ENCODE data around the gene HSPBP1. TPM values are rescaled to one million over a fixed set of nuclear protein-coding genes. Genes with fewer than 3 reads are reported as not detected.

HSPBP1 gene
- polyA plus RNA-seq, 3 donors = 36.4 to 49.5 (median 42.5) TPM

DNA sequence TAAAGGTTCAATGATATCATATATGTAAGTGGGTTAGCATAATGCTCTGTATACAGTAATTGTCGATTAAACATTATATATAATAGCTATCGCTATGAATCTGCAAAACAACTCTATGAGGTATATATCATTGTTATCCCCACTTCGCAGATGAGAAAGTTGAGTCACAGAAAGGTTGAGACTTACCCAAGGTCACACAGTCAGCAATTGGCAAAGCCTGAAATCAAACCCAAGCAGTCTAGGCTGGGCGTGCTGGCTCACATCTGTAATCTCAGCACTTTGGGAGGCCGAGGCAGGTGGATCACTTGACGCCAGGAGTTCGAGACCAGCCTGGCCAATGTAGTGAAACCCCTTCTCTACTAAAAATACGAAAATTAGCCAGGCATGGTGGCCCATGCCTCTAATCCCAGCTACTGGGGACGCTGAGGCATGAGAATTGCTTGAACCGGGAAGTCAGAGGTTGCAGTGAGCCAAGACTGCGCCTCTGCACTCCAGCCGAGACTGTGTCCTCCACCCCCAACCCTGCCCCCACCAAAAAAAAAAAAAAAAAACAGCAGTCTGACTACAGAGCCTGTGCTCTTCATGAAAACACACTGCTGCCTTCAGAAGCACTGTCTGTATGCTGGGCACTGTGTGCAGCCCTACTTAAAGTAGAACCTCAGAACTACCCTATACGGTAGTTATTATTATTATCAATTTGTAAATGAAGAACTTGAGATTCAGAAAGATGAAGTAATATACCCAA lies 1.3 kb downstream of the HSPBP1 start:
- DNase-seq = no peak

DNA sequence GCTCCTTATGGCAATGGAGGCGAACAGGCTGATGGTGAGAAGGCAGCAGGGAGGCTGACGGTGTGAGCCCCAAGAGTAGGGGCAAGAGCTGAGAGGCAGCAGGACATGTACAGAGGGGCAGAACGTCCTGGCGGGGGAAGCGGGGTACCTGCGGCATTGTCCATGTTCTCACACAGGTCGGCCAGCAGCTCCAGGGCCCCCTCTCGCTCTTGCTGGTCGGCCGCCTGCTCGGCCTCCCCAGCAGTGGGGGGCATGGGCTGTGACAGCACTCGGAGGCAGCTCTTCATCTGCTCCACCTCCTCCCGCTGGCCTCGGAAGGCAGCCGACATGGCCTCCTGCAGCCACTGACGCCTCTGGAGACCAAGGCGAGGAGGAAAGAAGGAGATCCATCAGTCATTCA lies 2.4 kb downstream of the HSPBP1 start:
- no peak for DNase-seq

DNA sequence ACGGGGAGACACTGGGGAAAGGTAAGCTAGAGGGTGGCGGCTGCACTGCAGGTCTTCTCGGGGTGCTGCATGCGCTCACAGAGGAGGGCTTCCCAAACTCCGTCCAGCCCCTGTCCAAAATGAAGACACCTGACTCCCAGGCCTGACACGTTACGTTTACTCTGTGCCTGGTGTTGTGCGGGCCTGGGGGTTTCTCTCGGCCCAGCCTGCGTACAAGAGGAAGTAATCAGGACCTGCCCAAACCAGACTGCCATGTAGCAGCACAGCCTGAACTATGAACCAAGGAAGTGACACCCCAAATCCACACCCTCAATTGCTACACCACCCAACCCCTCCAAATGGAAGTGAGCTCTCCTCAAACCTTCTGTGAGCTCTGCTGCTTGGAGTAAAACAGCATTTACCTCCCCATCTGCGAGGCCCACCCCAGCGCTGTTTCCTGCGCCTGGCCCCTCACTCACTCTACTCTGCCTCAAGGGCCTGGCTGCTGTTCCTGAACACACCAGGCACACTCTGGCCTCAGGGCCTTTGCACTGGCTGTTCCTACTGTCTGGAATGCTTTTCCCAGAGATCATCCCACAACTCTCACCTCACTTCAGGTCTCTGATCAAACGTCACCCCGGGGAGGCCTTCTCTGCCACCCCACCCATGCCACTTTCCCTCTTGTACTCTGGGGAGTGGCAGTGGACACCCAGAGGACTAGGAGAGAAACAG lies 3.0 kb downstream of the HSPBP1 start:
- DNase-seq = no peak

DNA sequence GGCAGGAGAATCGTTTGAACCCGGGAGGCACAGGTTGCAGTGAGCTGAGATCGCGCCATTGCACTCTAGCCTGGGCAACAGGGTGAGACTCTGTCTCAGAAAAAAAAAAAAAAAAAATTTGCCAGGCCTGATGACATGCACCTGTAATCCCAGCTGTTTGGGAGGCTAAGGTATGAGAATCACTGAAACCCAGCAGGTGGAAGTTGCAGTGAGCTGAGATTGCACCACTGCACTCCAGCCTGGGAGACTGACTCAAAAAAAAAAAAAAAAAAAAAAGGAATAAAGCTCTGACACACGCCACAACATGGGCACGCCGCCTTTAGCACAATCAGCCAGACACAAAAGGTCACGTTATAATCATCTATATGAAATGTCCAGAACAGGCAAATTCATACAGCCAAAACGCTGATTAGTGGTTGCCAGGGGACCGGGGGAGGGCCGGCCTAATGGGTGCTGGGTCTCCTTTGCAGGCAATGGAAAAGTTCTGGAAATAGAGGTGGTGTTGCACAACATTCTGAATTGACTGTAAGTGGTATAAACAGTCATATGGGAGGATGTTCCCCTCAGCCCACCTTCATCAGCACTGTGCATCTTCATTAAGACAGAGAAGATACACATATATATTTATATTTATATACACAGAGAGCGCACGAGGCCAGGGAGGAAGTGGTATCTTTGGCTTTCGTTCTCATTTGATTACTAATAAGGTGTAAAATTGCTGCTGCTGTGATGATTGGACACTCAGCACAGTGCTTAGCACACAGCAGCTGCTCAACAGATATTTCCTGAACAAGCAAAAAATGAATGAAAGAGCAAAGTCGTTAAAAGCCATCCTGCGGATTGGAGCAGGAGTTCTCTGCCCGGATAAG lies 3.8 kb downstream of the HSPBP1 start:
- DNase-seq = no peak

DNA sequence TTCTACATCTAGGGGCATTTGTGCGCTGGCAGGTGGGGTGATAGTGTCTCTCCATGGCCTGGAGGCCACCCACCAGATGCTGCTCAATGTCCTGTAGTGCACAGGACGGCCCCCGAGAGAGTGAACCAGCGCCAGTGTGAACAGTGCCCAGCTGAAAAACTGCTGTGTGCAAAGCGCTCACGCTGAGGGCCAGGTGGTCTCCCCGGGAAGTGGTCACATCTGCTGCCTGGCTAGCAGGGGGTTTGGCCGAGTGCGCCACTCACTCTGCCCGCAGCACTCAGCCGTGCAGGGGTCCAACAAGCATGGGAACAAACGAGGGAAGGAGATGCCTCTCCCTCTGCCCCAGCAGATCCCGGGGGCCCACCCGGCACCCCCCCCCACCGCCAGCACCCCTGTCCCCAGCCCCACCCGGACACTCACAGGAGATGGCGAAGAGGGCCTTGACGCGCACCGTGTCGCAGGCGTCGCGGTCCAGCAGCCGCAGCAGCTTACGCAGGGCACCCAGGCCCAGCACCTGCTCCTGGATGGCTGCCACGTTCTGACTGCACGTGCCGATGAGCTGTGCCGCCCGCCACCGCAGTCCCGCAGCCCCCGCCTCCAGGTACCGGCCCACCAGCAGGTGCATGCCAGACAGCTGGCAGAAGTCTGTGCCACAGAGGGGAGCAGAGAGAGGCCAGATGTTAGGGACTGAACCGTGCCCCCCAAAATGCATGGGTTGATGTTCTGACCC lies 5.8 kb downstream of the HSPBP1 start:
- DNase-seq = no peak

DNA sequence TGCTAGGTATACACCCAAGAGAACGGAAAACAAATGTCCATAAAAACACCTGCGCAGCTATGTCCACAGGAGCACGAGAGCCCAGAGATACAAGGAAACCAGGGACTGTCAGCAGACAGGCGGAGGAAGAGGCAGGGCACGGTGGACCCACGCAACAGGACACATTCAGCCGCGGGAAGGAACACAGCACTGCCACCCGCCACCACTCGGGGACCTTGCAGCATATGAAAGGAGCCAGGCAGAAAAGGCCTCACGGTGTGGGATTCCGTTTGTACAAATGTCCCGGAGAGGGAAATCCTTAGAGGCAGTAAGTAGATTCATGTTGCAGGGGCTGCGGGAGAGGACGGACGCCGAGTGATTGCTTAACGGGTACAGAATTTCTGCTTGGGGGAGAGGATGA lies 7.8 kb downstream of the HSPBP1 start:
- no peak for DNase-seq

DNA sequence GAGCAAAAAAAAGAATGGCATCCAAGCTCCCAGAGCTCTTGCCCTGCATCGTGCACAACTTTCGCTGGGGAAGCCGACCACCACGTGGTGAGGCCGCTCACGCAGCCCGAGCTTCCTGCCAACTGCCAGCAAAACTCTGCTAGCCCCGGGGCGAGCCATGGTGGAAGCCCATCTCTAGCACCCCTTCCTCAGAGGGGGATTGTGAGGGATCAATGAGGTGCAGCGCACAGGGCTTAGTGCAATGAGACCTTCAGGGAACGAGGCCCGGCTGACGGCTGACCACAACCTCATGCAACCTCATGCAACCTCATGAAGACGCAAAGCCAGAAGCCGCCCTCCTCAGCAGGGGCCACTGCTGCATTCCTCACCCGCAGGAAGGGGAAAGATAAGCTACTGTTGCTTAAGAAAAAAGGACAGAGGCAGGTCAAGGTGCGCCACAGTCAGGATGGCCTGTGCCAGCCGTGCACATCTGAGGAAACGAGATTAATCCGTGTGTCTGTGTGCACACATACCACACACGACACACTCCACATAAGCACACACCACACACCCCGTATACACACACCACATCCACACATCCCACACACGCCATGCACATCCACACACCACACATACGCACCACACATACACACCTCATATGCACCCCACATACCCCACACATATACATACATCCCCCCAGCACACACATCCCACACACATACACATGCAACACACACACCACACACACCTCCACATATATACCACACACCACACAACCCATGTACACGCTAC lies 9.6 kb downstream of the HSPBP1 start:
- no peak for DNase-seq

DNA sequence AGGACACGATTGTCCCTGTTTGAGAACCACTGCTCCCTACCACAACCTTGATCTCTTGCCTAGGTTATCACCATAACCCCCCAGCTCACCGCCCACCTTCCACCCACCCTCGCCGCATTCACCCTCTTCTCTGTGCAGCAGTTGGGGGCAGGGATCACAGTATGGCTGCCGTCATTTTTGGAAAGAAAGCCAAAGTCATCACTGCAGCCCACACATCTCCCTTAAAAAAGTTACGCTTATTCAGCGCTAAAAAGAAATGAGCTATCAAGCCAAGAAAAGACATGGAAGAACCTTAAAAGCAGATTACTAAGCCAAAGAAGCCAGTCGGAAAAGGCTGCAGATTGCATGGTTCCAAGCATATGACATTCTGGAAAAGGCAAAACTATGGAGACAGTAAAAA lies 10.6 kb downstream of the HSPBP1 start:
- no peak for DNase-seq

DNA sequence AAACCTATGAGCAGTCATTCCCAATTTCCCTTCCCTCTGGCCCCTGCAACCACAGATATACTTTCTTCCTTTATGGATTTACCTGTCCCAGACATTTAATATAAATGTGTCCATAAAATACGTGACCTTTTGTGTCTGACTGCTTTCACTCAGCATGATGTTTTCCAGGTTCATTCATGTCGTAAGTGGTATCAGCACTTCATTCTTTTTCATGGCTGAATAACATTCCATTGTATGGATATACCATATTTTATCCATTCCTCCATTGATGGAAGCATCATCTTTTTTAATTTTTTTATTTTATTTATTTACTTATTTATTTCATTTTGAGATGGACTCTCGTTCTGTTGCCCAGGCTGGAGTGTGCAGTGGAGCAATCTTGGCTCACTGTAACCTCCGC lies 13.1 kb downstream of the HSPBP1 start:
- DNase-seq = no peak

DNA sequence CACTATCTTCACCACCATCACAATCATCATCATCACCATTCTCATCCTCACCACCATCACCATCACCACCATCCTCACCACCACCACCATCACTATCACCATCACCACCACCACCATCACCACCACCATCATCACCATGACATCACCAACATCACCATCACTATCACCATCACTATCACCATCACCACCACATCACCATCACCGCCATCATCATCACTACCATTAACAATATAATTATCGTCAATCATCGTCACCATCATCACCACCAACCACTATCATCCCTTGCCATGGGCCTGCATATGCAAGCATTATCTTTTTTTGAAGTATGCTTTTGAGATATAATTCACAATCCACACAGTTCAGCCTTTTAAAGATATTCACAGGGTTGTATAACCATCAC lies 13.5 kb downstream of the HSPBP1 start:
- DNase-seq = no peak

DNA sequence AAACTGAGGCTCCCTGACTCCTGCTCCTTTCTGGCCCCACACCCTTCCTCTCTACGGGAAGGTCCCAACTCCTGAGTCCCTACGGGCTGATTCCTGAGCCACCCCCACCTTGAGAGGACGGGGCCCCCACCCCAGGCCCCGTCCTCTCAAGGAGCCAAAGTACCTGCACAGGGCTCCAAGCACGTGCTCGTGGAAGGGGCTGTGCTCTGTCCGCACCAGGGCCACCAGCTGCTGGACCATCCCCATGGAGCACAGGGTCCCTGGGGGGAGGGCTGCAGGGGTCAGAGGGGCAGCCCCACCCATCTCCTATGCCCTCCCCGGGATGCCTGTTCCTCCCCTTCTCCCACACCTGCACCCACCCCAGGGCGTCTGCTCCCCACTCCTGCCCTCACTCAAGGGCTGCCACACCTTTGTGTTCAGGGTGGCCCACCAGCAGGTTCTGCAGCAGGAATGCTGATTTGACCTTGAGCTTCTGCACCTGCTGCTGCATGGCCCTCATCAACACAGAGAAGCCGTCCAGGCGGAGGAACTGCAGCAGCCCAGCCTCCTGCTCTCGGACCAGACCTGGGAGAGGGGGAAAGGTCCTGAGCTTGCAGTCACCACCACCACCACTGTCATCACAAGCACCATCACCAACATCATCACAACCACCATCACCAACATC lies 14.1 kb downstream of the HSPBP1 start:
- DNase-seq = no peak

DNA sequence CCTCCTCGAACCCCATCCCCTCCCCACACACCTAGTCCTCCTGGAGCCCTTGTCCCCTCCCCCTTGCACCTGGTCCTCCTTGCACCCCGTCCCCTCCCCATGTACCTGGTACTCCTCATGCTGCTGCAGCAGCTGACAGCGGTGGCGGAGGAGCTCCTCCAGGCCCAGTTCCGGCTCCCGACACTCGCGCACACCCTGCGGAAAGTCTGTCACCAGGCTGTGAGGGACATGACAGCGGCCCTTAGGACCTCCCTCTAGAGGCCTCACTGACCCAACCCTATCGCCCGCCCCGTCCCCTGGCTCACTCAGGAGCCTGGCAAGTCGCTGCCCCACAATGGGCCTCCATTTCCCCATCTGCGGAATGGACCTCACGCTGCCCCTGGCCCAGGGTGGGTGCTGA lies 14.7 kb downstream of the HSPBP1 start:
- DNase-seq = no peak

DNA sequence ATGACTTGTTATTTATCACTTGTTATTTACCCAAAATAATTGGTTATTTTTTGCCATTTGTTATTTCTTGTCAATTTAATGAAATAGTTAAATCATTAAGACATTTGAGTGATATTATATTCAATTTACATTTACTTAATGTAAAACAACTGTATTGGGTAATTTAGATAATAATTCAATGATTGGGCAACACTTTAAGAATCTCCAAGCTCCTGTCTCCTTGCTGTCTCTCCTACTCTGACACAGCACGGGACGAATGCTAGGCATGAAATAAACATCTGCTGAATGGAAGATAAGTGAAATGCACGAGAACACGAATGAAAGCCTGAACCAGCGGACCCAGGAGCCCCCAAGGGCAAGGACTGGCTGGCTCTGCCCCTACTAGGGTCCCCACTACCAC lies 15.4 kb downstream of the HSPBP1 start:
- DNase-seq = no peak

DNA sequence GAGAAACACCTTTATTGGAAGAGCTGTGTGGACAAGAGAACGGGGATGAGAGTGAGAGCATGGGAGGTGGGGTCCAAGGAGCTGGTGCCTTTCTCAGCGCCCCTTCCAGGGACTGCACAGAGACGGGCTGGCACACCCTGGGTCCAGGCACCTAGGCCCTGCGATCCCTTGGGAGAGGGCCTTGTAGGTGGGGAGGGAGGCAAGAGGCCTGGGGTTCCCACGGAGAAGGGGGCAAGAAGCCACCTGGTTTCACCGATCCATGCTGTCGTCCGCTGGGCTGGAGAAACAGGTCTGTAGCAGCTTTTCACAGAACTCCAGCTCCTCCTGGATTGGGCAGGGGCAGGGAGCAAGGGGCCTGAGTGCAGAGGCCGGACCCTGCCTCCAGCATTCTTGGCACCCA lies 17.6 kb downstream of the HSPBP1 start:
- DNase-seq = no peak

DNA sequence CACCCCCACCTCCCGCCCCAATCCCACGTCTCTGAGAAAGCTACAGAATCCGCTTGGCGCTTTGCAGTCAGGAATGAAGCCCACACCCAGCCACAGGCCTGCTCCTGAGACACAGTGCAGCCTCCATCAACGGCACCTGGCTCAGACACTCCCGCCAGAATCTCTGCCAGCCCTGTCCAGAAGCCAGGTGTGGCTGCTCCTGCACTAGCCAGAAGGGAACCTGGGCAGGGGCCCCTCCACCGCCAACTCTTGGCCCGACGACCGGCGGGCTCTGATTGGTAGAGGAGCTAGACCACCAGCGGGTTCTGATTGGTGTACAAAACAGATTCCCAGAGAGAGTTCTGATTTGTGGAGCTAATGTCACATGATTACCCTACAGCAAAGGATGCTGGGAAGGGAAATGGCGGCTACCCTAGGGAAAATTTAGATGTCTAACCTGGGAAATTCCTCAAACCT lies 18.2 kb downstream of the HSPBP1 start:
- DNase-seq = no peak

DNA sequence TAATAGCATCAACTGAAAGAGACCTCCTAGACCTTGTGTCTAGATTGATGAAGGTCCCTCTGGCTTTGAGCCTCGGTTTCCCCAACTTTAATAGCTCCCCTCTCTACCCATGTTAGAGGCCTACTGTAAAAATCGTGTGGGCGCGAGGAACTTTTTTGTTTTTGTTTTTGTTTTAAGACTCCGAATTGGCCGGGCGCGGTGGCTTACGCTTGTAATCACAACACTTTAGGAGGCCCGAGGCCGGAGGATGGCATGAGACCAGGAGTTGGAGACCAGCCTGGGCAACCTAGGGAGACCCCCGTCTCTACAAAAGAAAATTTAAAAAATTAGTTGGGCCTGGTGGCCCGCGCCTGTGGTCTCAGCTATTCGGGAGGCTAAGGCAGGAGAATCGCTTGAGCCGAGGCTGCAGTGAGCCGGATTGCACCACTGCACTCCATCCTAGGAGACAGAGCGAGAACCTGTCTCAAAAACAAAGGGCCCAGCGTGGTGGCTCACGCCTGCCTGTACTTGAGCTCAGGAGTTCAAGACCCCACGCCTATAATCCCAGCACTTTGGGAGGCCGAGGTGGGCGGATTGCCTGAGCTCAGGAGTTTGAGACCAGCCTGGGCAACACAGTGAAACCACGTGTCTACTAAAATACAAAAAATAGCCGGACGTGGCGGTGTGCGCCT lies 20.2 kb downstream of the HSPBP1 start:
- DNase-seq = no peak

DNA sequence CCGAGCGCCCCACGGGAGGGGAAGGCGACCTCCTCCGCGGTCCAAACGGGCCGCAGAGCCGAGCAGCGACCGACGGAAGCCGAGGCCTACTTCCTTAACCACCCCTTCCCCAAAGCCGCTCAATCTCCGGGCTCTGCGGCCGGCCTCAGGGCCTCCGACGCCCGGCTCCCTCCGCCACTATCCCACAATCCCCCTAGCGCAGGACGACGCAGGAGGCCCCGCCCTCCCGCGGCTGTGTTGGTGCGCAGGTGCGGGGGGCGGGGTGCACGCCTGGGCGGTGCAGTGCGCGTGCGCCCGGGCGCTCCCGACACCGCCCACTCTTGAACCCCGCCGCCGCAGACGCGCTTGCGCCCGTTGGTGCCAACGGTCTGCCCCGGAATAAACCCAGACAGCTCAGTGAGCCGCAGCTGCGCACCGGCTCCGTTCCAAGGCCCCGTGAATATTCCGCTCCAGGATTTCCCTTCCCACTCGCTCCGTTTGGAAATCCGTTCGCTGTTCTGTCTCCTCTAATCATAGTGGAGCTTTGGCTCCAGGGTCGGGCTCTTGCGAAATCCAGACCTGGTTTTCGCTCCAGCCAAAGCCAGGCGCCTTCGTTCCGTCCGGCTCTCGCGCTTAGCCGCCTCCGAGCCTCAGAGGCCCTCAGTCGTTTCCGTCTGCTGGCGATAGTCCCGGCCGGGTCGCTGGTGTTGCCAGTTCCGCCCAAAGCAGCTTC lies 20.9 kb downstream of the HSPBP1 start, which contains the start of gene PPP6R1:
TSS of gene PPP6R1 (minus strand) at position 190 of the 712 bp plus-strand sequence. CDS start 11,914 bp downstream, outside the sequence.
- DNase-seq = peak; percentile 99

DNA sequence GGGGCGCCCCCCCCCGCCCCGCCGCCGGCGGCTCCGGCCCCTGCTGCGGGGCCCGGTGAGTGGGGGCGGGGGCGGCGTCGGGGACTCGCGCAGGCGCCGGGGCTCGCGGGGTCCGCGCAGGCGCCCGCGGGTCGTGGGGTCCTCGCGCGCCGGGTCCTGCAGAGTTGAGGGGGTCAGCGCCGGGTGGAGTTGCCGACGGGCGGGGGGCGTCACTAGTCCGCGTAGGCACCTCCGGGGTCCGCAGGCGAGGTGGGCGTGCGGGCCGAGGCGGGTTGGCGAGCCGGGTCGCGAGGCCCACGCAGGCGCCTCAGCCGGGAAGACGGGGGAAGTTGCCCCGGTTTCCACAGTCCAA lies 21.5 kb downstream of the HSPBP1 start:
- DNase-seq = peak; percentile 30
